Coronary artery (tissue), 2 donors: ENCODE measurements around the gene QKI.

Experiments
- DNase-seq: peaks from one replicate; pipeline ENCODE4 v3.0.0-alpha.2; 2017; ENCODE audit warnings: low spot score
- H3K27ac ChIP-seq, 2 donors: fragments of 200-600 bp; sonication (generic); one replicate each; pipeline ENCODE4 v1.5.1; 2016 to 2019
- H3K4me3 ChIP-seq: fragments of 200-600 bp; sonication (generic); 2 replicates; pipeline ENCODE4 v1.5.1; 2016; ENCODE audit warnings: mild to moderate bottlenecking, moderate library complexity
- CTCF ChIP-seq: fragments of 200-600 bp; sonication (generic); IDR thresholded peaks from one replicate; pipeline ENCODE4 v1.5.1; 2019; ENCODE audit warnings: antibody characterized with exemption

Gene QKI

GRCh38 chr6:163529605-163530004 lies 115.1 kb downstream of the QKI start:
- Histone ChIP-seq H3K27ac (no peak overlapping the region), H3K4me3 (no peak overlapping the region)
- no peak for TF ChIP-seq CTCF
- no peak for DNase-seq

GRCh38 chr6:163530406-163530805 lies 115.9 kb downstream of the QKI start:
- TF ChIP-seq CTCF: no peak
- Histone ChIP-seq H3K27ac (no peak overlapping the region), H3K4me3 (no peak overlapping the region)
- DNase-seq: no peak

GRCh38 chr6:163531122-163531521 lies 116.6 kb downstream of the QKI start:
- Histone ChIP-seq H3K27ac (no peak overlapping the region), H3K4me3 (no peak overlapping the region)
- TF ChIP-seq CTCF: no peak
- no peak for DNase-seq

- TF ChIP-seq CTCF: no peak
- Histone ChIP-seq H3K4me3 (no peak overlapping the region), H3K27ac (peak overlapping the region in 1 of 2 donors; percentile 4)
- DNase-seq: no peak
Measured at GRCh38 chr6:163532526-163533078, 118.1 kb downstream of the QKI start.

GRCh38 chr6:163533443-163533842 lies 118.9 kb downstream of the QKI start:
- DNase-seq: no peak
- Histone ChIP-seq H3K4me3 (no peak overlapping the region), H3K27ac (no peak overlapping the region)
- no peak for TF ChIP-seq CTCF

- no peak overlapping the region for H3K4me3 ChIP-seq
- H3K27ac ChIP-seq: no peak overlapping the region
- no peak for TF ChIP-seq CTCF
- DNase-seq: no peak
Measured at GRCh38 chr6:163536770-163537169, 122.3 kb downstream of the QKI start.

GRCh38 chr6:163538331-163538730 lies 123.8 kb downstream of the QKI start:
- Histone ChIP-seq H3K27ac (no peak overlapping the region), H3K4me3 (no peak overlapping the region)
- no peak for DNase-seq
- TF ChIP-seq CTCF: no peak
